ENCODE data around the gene HERPUD1.

DNA sequence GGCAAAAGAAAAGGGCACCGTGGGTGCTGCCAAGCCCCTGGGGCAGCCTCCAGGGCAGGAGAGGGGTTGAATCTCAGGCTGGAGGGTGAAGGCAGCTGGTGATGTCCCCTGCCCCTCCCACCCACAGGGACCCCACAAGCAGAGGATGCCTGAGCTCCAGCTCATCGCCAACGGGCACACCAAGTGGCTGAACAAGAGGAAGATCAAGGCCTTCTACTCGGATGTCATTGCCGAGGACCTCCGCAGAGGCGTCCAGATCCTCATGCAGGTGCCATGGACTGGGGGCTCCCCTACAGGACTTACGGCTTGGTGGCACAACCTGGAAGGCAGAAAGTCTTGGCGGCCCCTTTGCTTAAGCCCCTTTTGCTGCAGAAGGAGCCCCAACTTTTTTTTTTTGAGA lies 45.1 kb upstream of the HERPUD1 start:
- no peak for TF ChIP-seq CTCF (IDR thresholded peaks at IDR 0.05)
- no peak for TF ChIP-seq REST (IDR thresholded peaks at IDR 0.05; ENCODE audit: insufficient read depth in 1 of 2, low read depth in 2 of 2, low read length in 1 of 2)
- TF ChIP-seq POLR2AphosphoS5 (IDR thresholded peaks at IDR 0.05; ENCODE audit: low read depth, low read length) = no peak
- TF ChIP-seq SIN3A (IDR thresholded peaks at IDR 0.05; ENCODE audit: borderline replicate concordance, insufficient read depth, low read depth, low read length) = no peak
- no peak for TF ChIP-seq TCF7L2 (IDR thresholded peaks at IDR 0.05; ENCODE audit: low read depth, low read length)
